Rectal smooth muscle tissue (tissue), 1 donor: ENCODE data around the gene SNX11.
"Not testable (repeated sequence)": the region's sequence is repeated elsewhere in the genome, so short reads cannot be mapped to it uniquely, and the experiment has no call there.

ENCODE experiments used
- H3K27ac ChIP-seq: one replicate; pipeline ENCODE4 v1.7.0; 2013; ENCODE audit warnings: low read depth, low read length, inconsistent platforms
- H3K27me3 ChIP-seq: one replicate; pipeline ENCODE4 v1.7.0; 2013; ENCODE audit warnings: low read length; ENCODE audit not compliant: control insufficient read depth, insufficient read depth
- H3K36me3 ChIP-seq: one replicate; pipeline ENCODE4 v1.7.0; 2013; ENCODE audit warnings: low read length; ENCODE audit not compliant: control insufficient read depth, insufficient read depth
- H3K4me1 ChIP-seq: one replicate; pipeline ENCODE4 v1.7.0; 2013; ENCODE audit warnings: low read length; ENCODE audit not compliant: control insufficient read depth, insufficient read depth
- H3K4me3 ChIP-seq: one replicate; pipeline ENCODE4 v1.7.0; 2013; ENCODE audit warnings: low read length
- H3K9ac ChIP-seq: one replicate; pipeline ENCODE4 v1.7.0; 2013; ENCODE audit warnings: low read length

SNX11 gene

DNA sequence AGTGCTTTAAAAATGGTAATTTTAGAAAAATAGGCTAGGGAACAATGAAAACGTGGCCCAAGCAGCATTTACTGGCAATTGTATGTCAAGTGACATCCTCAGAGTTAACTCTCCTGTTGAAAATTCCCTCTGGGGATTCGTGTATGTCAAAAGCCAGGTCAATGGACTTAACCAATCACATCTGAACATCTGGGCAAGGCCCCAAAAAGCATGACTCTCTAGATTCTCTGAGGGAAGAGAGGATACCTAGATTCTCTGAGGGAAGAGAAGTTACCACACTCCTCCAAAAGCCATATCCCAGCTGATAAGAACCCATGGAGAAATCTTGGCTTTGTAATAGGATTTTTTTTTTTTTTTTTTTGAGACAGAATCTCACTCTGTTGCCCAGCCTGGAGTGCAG, 35.9 kb upstream of the SNX11 start:
- H3K27me3 ChIP-seq = no peaks in the 10 kb centered on the region
- H3K27ac ChIP-seq = no peak overlapping the region
- peaks cover 8% of the 10 kb centered on the region for H3K36me3 ChIP-seq
- no peaks in the 10 kb centered on the region for H3K4me1 ChIP-seq
- H3K9ac ChIP-seq = no peak overlapping the region
- no peak overlapping the region for H3K4me3 ChIP-seq

DNA sequence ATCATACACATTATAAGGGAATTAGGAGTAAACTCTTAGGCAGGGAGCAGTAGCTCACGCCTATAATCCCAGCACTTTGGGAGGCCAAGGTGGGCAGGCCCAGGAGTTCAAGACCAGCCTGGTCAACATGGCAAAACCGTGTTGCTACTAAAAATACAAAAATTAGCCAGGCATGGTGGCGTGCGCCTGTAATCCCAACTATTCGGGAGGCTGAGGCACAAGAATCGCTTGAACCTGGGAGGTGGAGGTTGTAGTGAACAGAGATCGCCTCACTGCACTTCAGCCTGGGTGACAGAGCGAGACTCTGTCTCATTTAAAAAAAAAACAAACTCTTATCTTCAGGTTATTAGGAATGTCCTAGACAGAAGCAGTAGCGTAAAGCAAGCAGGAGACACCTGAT, 34.8 kb upstream of the SNX11 start:
- not testable (repeated sequence) for H3K4me3 ChIP-seq, H3K27ac ChIP-seq, H3K4me1 ChIP-seq, H3K9ac ChIP-seq, H3K27me3 ChIP-seq, H3K36me3 ChIP-seq

DNA sequence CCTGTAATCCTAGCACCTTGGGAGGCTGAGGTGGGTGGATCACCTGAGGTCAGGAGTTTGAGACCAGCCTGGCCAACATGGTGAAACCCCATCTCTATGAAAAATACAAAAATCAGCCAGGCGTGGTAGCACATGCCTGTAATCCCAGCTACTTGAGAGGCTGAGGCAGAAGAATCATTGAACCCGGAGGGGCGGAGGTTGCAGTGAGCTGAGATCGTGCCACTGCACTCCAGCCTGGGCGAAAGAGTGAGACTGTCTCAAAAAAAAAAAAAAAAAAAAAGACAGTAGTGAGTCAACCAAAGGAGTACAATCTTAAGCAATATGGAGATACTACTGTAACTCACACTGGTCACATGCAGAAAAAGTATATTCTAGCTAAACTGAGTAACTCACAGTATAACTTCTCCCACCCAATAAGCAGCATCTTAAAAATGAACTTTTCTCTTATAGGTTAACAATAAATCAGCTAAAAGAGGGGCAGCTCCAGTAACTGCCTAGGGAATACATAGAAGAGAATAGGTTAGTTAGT, 33.9 kb upstream of the SNX11 start:
- H3K27me3 ChIP-seq, H3K36me3 ChIP-seq, H3K4me1 ChIP-seq, H3K4me3 ChIP-seq, H3K9ac ChIP-seq: not testable (repeated sequence)
- H3K27ac ChIP-seq = peak overlapping the region; percentile 12

DNA sequence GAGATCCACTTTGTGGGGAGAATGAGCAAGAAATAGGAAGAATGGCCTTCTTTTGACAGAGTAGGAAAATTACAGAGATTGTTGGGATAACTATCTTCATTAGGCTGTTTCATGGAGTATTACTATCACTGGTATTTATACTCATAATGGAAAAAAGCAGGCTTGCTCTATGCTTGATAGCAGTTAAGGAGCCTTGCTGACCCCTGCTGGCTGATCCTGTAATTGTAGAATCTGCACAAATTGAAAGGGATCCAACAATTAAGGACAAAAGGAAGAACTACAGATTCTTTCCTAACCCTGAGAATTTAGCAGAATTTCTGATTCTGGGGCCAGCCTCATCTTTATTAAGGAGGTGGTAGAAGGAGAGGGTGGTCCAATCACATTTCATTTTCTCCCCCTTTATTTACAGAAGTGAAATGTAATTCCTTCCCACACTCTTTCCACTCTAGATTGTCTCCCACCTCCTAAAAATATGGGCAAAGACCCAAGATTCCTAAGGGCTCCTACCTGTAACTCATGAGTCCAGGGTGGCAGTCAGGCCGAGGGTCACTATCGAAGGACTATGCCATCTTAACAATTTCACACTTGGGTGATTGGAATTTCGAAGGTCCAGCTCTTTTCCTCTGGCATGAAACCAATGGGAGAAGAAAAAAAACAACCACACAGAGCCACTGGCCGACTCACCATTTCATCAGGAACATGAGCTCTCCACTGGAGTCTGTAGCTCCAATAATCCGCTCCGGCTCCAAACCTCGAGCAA, 33.1 kb upstream of the SNX11 start:
- no peak overlapping the region for H3K27ac ChIP-seq

DNA sequence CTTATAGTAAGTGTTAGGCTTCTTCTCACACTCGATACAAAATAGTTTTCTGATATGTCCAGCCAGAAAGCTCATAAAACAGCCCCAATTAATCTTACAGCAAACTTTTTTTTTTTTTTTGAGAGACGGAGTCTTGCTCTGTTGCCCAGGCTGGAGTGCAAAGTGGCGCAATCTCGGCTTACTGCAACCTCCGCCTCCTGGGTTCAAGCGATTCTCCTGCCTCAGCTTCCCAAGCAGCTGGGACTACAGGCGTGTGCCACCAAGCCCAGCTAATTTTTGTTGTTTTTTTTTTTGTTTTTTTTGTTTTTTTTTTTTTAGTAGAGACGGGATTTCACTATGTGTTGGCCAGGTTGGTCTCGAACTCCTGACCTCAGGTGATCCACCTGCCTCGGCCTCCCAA, 30.4 kb upstream of the SNX11 start:
- H3K27ac ChIP-seq, H3K36me3 ChIP-seq, H3K27me3 ChIP-seq, H3K4me3 ChIP-seq, H3K9ac ChIP-seq, H3K4me1 ChIP-seq: not testable (repeated sequence)

More for the DNA sequence above, 33.1 kb upstream of the SNX11 start:
- no peak overlapping the region for H3K4me3 ChIP-seq
- no peaks in the 10 kb centered on the region for H3K4me1 ChIP-seq
- H3K27me3 ChIP-seq = no peaks in the 10 kb centered on the region
- H3K36me3 ChIP-seq = peaks cover 5% of the 10 kb centered on the region
- H3K9ac ChIP-seq = no peak overlapping the region

DNA sequence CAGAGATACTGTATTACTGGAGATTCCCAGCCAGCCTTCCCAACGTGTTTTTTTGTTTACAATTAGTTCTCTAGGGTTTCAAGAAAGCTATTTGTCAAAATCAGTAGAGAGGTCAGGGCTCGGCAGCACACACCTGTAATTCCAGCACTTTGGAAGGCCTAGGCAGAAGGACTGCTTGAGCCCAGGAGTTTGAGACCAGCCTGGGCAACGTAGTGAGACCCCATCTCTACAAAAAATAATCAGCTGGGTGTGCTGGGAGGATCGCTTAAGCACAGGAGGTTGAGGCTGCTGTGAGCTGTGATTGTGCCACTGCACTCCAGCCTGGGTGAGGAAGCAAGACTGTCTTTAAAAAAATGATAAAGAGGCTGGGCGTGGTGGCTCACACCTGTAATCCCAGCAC, 25.7 kb upstream of the SNX11 start:
- Histone ChIP-seq H3K27ac (no peak overlapping the region), H3K9ac (no peak overlapping the region), H3K27me3 (no peaks in the 10 kb centered on the region), H3K4me1 (peaks cover 10% of the 10 kb centered on the region), H3K36me3 (no peaks in the 10 kb centered on the region), H3K4me3 (no peak overlapping the region)

DNA sequence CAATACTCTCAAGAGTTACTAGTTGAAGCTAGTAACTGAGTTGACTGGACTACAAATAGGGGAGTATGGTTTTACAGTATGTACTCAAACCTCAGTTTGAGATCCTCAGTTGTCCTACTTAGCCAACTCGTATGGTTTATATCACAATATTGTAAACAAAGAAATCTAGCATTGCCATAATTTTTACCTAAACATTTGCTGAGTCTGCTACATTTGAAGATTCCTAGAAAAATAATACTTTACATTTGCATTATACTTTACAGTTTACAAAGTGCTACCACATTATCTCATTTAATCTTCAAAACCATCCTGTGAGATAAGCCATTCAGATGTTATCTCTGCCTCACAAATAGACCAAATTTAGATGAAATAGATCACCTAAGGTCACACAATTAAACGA, 22.6 kb upstream of the SNX11 start:
- no peak overlapping the region for H3K4me3 ChIP-seq
- H3K9ac ChIP-seq = no peak overlapping the region
- H3K36me3 ChIP-seq = no peaks in the 10 kb centered on the region
- no peaks in the 10 kb centered on the region for H3K27me3 ChIP-seq
- H3K27ac ChIP-seq = no peak overlapping the region
- H3K4me1 ChIP-seq = peaks cover 10% of the 10 kb centered on the region

DNA sequence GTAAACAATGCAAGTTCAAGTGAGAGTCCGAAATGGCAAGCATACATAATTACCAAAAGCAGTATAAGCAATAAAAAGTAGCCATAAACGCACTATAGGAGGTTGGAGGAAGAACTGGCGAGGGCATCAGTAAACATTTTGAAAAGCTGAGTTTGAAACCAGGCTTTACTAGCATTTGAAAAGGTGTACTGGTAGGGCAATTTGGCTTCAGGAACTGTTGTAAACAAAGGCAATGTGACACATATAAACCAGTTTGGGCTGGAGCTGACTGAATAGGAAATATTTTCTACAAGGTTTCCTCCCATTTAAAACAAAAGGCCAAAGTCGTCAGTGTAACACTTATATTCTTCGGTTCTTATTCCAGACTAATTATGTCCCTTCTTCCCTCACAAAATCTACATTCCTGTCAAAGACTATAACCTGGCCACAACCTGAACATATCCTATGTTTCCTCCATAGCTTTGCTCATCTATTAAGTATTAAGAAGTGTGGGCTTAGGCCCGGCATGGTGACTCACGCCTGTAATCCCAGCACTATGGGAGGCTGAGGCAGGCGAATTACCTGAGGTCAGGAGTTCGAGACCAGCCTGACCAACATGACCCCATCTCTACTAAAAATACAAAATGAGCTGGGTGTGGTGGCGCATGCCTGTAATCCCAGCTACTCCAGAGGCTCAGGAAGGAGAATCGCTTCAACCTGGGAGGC, 14.1 kb upstream of the SNX11 start:
- Histone ChIP-seq H3K27ac (no peak overlapping the region), H3K27me3 (no peaks in the 10 kb centered on the region), H3K9ac (no peak overlapping the region), H3K4me1 (no peaks in the 10 kb centered on the region), H3K36me3 (no peaks in the 10 kb centered on the region), H3K4me3 (no peak overlapping the region)

DNA sequence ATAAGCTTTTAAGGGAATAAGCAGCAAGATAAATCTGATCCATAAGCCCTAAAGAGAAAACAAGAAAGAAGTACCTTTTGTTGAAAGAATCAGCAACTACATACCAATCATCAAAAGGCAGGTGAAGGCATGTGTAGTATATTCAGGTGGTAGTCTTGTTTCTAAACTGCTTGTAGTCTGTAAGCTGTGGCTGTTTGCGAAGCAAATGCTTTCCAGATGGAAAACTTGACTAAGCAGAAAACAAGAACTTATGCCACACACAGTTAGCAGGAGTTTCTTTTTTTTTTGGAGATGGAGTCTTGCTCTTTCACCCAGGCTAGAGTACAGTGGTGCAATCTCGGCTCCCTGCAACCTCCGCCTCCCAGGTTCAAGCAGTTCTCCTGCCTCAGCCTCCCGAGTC, 12.0 kb upstream of the SNX11 start:
- no peak overlapping the region for H3K27ac ChIP-seq
- no peak overlapping the region for H3K4me3 ChIP-seq
- no peak overlapping the region for H3K9ac ChIP-seq
- no peaks in the 10 kb centered on the region for H3K4me1 ChIP-seq
- H3K27me3 ChIP-seq = no peaks in the 10 kb centered on the region
- H3K36me3 ChIP-seq = no peaks in the 10 kb centered on the region

DNA sequence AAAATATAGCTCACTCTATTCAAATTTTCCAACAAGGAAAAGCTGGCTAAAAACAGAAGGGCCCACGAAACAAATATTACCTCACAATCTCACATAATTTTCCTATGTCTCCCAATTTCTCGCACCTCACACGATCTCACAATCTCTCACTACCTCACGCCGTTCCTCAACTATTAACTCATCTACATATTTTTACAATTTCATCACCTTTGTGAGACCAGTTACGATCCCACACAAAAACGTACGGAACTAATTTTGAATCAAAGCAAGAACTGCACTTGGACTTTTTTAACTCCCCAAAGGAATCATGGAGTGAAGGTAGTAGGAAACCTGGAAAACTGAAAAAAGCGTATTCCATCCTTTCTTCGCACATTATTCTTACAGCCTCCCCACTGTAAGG, 7.4 kb upstream of the SNX11 start:
- Histone ChIP-seq H3K27me3 (no peaks in the 10 kb centered on the region), H3K27ac (peak overlapping the region; percentile 89), H3K9ac (no peak overlapping the region), H3K4me3 (peak overlapping the region; percentile 92), H3K36me3 (no peaks in the 10 kb centered on the region), H3K4me1 (no peaks in the 10 kb centered on the region)

DNA sequence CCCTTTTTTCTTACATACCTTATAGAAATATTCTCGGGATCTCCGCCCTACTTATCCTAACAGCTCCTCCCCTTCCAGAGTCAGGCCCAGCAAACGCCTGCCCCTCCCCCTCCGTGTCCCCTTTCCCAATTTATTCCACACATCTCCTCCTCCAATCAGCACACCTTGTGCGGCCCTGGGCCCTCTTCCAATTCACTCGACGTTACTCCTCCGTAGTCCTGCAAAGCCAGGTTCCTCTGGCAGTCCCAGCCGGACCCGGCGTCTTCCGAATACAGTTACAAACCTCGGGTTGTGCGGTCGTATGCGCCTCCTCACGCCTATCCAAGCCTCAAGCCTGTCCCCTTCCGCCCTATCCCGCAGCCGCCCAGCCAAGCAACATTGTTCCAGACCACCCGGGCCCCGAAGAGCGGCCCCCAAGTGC, 7.0 kb upstream of the SNX11 start:
- H3K9ac ChIP-seq = peak overlapping the region; percentile 40
- peak overlapping the region; percentile 89 for H3K27ac ChIP-seq
- H3K4me1 ChIP-seq = no peaks in the 10 kb centered on the region
- no peaks in the 10 kb centered on the region for H3K36me3 ChIP-seq
- H3K27me3 ChIP-seq = no peaks in the 10 kb centered on the region
- H3K4me3 ChIP-seq = peak overlapping the region; percentile 92

DNA sequence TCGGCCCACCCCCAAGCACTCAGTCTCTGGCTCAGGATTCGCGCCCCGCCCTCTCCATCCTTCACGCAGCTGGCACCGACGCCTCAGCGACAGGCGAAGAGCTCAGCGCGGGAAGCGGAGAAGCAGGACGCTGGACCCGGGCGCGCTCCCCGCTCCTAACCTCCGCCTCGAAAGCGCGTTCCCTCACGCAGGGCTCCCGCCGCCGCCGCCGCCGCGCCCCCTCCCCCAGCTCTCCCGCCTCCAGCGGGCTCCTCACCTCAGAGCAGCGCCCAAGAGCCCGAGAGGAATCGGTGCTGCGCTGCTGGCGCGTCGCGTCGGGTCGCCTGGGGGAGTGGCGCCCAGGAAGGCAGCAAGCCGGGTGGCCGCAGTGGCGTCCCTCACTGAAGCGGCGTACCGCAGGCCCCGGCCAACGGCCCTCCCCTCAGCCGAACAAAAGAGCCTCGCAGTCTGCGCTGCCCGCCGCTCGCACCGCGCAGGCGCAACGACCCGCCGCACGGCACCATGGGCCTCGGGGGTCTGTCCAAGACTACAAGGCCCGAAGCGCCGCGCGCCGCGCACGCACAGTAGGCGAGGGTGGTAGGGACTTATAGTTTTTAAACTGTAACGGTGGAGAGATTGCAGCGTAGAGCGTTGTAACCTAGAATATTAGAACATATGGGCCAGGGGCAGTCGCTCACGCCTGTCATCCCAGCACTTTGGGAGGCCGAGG, 6.4 kb upstream of the SNX11 start, which contains the start of gene CBX1:
TSS of gene CBX1 (minus strand) at position 467 of the 709 bp plus-strand sequence. CDS start 24,474 bp downstream, outside the sequence.
- peak within 1 kb of the TSS; percentile 40 for H3K9ac ChIP-seq
- H3K4me3 ChIP-seq = peak within 1 kb of the TSS; percentile 92
- H3K4me1 ChIP-seq = no peaks in the 10 kb centered on the region
- no peaks in the 10 kb centered on the region for H3K27me3 ChIP-seq
- H3K27ac ChIP-seq = peak within 1 kb of the TSS; percentile 89
- H3K36me3 ChIP-seq = no peaks in the 10 kb centered on the region
